UCSD-AML1 (cell line): ENCODE measurements around the gene USF2.

ENCODE experiments used
- DNase-seq: peaks from one replicate; lab custom pipeline; 2025; ENCODE audit not compliant: unreplicated experiment; lab: John Stamatoyannopoulos, UW

The USF2 gene

DNA sequence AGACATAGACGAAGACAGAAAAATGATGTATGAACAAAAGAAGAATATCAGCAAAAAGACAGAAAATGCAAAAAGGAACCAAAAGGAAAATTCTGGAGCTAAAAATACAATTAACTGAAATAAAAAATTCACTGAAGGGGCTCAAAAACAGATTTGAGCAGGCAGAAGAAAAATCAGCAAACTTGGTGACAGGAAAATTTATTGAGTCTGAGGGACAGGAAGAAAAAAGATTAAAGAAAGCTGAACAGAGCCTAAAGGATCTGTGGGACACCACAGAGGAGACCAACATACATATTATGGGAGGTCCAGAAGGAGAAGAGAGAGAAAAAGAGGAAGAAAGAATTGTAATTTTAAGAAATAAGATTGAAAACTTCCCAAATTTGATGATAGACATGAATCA lies 27.3 kb upstream of the USF2 start:
- DNase-seq, result no peak

DNA sequence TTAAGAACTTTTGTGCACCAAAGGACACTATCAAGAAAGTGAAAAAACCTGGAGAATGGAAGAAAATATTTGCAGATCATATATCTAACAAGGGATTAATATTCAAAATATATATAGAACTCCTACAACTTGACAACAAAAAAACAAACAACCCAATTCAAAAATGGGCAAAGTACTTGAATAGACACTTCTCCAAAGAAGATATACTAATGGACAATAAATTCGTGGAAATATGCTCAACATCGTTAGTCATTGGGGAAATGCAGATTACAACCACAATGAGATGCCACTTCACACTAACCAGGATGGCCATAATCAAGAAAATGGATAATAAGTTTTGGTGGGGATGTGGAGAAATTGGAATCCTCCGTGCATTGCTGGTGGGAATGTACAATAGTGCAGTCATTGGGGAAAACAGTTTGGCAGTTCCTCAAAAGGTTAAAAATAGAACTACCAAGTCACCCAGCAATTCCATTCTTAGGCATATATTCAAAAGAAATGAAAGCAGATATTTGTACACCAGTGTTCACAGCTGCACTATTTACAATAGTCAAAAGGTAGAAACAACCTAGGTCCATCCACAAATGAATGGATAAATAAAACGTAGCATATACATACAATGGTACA lies 22.2 kb upstream of the USF2 start:
- no peak for DNase-seq

DNA sequence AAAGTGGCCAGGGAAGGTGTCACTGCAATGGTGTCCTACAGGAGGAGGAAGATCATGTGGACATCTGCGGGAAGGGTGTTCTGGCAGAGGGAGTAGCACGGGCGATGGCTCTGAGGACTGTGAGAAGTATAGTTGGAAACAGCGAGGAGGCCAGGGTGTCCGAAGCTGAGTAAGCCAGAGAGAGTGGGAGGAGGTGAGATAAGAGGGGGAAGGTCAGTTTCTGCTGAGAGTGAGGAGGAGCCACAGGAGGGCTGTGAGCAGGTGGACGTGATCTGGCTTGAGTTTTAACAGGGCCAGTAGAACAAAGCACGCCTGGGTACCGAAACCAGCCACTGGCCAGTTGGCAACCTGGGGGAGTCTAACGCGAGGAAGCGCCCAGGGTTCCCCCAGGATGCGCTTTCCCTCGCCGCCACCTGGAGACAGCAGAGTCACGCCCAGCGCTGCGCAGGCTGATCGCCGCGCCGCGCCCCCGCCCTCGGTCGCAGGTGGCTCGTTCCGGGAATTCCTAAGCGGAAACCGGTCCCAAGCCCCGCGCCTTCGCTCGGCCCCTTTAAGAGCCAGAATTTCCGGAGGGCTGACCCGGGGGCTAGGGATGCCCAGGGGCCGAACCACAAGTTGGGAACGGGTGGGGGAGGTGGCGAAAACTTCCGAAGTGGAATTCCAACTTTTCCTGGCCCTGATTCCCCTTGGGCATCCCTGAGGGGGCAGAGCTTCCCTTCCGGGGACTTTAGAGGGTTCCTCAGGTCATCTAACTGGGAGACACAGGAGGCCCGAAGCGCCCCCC lies 21.0 kb upstream of the USF2 start:
- DNase-seq, result no peak

DNA sequence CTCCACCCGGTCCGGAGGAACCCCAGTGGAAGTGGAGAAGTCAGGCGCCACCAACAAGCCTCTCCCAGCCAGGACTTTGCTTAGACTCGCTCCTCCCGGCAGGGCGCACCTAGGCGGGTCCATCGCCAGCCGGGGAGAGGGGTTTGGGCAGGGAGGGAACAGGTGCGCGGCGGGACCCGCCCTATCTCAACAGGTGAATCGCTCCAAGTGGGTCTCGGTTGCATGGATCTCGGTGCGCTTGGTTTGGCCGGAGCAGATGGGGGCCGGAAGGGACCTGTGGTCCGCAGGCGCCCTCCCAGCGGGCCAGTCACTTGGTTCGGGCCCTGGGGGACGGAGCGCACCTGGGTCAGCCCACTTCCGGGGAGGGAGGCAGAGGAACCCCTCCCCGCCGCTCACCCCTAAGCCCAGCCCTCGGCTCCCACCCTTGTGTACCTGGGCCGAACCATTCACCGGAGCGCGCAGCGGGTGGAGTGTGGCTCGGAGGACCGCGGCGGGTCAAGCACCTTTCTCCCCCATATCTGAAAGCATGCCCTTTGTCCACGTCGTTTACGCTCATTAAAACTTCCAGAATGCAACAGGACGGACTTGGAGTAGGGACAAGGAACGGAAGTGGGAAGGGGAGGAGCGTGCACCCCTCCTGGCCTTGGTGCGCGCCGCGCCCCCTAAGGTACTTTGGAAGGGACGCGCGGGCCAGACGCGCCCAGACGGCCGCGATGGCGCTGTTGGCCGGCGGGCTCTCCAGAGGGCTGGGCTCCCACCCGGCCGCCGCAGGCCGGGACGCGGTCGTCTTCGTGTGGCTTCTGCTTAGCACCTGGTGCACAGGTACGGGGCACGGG lies 20.2 kb upstream of the USF2 start, which contains the start of gene LSR:
LSR (plus strand) TSS at position 693 of the 836 bp plus-strand sequence; CDS start at position 714, 21 bp downstream.
- DNase-seq, result no peak

DNA sequence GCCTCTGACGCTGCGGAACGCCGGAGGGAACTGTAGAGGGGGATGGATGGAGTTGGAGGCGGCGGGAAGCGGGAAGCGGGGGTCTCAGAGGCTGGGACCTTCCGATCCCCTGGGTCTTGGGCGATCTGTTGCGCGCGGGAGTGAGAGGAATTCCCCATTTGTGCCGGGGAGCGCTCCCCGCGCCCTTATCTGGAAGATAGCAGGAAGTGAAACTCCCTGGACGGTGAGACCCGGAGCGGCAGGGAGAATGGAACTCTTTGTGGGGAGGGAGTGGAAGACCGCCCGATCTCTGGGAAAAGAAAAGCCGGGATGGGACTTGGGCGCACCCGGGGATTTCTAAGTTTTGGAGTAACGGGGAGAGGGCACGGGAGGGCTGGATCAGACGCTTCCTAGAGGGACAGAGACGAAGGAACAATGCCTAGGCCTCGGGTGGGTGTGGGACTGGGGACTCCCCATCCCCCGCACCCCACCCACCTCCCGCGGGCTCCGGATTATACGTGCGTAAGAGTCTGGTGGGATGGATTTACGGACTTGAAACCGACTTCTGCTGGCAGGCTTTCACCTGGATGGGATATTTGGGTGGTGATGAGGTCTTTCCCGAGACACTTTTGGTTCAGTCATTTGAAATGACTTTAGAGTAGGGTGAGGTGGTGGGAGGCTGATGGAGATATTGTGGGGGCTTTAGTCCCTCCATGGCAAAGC lies 19.5 kb upstream of the USF2 start:
- no peak for DNase-seq

DNA sequence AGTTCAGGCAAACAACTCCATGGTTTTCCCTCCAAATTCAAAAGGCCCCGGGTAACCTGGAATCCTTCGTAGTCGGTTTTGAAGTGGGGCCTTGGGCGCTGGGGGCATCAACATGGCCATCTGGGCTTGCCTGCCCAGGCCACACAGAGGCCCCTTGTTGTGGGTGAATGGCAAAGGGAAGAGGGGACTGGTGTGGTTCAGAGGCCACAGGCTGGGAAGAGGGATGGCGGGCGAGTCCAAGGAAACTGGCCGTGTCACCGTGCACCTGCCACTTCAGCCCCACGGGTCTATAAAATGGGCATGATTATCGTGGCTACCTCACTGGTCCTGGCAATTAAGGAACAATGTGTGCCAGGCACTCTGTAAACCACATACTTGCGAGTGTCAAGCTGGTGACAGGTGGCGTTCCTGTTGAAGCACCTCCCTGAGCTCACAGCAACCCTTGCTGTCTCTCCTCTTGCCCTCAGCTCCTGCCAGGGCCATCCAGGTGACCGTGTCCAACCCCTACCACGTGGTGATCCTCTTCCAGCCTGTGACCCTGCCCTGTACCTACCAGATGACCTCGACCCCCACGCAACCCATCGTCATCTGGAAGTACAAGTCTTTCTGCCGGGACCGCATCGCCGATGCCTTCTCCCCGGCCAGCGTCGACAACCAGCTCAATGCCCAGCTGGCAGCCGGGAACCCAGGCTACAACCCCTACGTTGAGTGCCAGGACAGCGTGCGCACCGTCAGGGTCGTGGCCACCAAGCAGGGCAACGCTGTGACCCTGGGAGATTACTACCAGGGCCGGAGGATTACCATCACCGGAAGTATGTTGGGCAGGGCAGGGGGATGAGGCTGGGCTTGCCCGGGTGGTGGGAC lies 18.7 kb upstream of the USF2 start:
- no peak for DNase-seq

DNA sequence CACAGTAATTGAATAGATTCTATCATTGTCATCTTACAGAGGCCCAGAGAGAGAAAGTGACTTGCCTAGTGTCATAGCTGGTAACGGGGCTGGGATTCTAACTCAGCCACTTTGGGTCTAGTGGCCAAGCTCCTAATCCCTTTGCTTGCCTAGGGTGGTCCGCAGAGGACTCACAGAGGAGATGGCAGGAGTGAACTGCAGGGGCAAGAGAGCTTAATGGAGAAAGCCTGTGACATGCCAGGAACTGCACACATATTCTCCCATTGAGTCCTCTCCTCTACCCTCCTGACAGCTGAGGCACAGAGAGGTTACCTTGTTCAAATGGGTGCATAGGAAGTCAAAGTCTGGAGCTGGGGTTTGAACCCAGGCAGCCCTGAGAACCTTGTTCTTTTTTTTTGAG lies 17.3 kb upstream of the USF2 start:
- no peak for DNase-seq

DNA sequence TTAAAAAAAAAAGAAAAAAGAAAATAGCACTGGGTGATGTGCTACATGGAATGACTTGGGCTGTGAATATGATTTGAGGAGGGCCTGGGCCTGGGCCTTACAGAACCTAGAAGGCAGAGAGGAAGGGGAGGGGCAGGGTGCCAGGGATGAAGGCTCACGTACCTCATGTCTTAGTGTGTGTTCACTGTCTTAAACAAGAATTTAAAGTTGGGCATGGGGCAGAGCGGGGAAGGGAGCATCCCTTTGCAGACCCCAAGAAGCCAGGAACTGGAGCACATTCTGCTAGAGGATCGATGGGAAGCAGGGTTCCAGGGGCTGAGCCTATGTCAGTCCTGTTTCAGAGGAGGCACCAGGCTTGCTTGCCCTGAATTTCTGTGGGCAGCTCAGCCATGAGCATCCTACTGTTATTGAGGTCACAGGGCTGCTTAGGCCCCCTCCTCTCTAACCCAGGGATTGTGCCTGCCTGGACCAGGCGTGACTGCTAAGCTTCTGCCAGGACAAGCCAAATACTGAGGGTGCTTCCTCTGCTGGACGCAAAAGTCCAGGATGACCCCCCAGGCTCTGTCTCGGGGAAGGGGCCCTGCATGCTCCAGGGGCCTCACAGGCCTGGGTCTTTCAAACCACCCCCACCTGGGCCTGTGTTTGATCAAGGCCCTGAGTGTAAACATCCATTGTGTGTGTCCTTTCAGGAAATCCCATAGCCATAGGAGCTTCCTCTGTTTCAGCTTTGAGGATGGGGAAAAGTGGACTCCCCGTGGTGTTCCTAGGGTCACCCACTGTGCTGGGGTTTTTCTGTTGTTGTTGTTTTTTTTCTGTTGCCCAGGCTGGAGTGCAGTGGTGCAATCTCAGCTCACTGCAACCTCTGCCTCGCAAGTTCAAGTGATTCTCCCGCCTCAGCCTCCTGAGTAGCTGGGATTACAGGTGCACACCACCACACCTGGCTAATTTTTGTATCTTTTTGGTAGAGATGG lies 15.2 kb upstream of the USF2 start:
- no peak for DNase-seq

DNA sequence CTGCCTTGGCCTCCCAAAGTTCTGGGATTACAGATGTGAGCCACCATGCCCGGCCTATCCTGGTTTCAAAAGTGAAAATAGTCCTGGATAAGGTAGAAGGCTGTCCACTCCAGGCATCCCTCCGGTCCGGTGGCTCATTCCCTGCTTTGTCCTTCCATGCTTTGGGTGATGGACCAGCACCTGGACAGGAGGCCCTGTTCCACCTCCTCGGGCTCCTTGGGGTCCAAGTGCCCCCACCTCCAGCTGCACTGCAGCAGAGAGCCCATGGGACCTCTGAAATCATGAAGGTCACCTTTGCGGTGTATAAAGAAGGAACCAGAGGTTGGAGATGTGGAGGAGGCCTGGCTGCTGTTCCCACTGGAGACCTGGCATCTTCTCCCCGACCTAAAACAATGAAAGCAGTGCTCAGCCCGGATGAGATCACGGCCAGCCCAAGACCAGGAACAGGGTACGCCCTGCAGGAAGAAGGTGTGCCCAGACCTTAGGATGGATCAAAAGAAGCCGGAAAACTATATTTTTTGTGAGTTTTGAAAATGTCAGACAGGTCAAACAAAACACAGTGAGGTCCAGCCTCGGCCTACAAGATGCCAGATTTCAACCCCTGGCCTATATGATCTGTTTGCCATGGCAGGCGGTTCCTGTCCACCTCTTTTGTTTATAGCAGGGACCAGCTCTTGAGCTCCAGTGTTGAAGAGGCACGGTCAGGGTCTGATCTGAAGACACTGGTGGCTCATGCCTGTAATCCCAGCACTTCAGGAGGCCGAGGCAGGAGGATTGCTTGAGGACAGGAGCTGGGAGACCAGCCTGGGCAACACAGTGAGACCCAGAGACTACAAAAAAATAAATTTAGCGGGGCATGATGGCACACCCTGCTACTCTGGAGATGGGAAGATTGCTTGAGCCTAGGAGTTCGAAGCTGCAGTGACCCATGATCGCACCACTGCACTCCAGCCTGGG lies 14.1 kb upstream of the USF2 start:
- DNase-seq, result no peak

DNA sequence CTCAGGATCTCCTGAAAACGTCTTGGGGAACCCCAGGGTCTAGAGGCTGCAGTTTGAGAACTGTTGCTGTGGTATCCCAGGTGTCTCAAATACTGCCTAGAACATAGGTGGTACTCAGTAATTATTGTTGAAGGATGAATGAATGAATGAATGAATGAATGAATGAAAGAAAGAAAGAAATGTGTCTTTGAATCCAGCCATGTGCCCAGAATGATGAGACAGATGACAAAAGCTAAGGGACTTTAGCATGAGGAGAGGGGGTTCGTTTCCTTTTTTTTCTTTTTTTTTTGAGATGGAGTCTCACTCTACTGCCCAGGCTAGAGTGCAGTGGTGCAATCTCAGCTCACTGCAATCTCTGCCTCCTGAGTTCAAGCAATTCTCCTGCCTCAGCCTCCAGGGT lies 12.2 kb upstream of the USF2 start:
- DNase-seq, result no peak

DNA sequence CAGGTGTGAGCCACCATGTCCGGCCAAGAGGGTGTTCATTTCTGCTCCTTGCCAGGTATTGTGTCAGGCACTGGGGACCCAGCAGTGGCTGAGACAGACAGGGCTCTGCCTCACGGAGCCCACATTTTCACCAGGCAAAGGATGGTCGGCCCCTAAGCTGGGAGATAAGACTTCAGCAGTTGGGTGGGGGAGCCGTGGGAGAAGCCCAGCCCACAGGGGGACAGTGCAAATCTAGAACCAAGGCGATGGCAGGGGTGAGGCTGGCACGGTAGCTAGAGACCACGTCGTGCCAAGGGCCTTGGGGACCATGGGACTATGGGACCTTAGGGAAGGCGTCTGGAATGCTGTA lies 11.7 kb upstream of the USF2 start:
- no peak for DNase-seq

DNA sequence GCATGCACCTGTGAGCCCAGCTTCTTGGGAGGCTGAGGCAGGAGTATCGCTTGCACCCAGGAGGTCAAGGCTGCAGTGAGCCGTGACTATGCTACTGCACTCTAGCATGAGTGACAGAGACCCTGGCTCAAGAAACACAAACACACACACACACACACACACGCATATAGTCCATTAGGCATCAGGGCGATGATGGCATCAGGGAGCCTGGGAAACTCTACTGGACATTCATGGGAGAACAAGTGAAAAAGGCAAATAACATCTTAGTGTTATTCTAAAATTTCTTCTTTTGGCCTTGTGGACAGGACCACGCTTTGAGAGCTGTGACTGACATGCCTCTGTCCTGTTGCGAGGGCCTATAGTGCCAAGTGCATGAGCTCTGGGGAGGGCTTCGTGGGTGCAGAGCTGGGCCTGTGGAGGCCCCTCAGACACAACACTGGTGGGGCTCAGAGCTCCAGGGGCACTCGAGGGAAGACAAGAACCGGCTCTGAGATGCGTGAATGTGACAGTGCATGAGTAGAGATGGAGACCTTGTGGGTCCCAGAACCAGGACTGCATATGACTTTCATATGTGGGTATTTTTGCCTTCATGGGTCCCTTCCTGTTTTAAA lies 8.0 kb upstream of the USF2 start:
- DNase-seq, result no peak

DNA sequence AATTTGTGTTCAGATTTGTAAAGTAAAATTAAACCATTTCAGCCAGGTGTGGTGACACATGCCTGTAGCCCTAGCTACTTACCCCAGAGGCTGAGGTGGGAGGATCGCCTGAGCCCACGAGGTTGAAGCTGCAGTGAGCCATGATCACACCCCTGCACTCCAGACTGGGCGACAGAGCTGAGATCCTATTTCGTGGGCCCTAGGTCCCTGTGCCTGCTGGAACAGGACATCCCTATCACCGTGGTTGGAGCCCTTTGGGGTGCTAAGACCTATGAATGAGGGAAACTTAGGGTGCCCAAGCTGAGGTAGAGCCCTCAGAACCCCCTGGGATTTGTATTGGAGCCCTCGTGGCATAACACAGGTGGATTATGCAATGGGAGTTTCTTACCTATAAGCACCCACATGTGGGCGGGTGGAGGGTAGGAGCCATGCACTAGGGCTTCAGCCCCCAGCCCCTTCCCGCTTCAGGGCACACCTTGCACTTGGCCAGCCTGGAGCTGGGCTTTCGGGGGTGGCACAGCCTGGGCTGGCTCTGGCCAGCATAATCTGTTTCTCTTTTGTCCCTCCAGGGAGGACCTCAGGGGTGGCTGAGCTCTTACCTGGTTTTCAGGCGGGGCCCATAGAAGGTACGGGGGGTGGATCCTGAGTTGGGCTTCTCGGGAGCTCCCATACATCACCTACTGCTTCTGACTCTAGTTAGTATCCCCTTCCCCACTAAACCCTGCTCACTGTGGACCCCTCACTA lies 7.2 kb upstream of the USF2 start:
- no peak for DNase-seq

DNA sequence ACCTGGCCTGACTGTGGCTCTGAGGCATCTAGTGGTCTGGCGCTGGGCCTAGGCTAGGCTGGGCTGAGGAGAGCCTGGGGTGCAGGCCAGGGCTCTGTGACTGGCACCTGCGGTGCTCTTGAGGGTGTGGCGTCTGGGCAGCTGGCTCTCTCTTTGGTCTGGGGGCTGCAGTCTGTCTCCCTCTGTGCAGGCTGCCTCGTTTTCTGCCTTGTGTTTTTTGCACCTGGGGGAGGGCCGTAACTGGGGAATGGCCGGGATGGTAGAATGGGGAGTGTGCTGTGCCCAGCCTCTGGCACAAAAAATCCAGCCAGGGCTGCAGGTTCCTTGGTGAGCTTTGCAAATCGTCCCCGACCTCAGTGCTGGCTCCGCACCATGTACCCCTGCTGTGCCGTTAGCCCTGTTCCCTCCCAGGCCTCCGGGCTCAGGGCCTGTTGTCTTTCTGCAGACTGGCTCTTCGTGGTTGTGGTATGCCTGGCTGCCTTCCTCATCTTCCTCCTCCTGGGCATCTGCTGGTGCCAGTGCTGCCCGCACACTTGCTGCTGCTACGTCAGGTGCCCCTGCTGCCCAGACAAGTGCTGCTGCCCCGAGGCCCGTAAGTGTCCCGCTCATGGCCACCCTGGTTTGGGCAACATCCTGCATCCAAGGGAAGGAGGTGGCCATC lies 6.5 kb upstream of the USF2 start:
- DNase-seq, result no peak

DNA sequence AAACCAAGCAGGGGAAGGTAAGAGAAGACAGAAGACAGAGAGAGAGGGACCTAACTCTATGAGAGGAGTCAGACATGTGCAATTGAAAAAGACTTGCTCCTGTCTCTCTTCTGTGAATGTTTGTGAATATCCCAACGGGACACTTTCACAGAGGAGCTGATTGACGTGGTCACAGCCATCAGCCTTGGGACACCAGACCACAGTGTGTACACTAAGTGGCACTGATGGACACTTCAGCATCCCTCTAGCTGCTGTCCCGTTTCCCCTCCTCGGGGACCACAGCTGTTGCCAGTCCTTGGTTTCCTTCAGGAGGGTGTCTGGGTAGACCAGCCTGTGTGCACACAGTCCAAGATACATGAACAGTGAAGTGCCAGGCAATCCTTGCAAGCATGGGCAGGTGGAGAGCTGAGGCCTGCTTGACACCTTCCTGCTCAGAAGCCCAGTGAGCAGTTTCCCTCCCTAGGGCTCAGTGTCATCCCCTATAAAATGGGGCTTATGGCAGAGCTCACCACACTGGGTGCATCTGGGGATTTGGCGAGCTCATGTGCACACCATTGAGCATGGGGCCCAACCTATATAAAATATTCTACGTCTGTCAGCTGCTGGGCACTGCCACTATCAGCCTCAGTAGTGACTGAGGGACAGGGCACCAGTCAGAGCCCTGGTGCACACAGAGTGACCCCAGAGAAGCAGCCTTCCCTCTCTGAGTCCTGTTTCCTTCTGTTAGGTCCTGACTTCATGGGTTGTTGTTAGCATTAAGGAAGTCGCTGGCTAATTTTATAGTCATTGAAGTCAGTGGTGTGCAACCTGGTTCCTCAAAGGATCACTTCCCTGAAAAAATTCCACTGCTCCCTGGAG lies 4.3 kb upstream of the USF2 start:
- DNase-seq, result no peak
